Hepatic stellate cell (primary cell): Measurements from ENCODE around the gene FSTL5.
"Not testable (repeated sequence)": the region's sequence is repeated elsewhere in the genome, so short reads cannot be mapped to it uniquely, and the experiment has no call there.

Experiments used
- DNase-seq: peaks from one replicate; pipeline ENCODE4 v3.0.0; 2011; ENCODE audit warnings: low spot score

Gene FSTL5

DNA sequence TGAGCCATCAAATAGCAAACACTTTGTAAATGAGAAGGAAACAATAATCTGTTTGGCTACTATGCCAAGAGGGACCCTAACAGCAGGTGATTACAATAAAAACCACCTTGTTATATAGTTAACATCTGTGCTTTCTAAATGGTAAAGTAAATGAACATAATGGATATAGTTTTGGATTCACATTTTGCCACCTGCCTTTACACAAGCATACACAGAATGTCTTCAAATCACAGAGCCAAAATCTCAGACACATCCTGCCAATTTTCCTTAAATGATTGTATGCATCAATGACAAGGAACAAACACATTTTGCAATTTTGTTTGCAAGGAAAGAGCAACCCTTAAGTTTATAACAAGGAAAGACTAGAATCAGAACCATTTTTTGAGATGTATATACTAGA lies 334.2 kb downstream of the FSTL5 start:
- DNase-seq: no peak

DNA sequence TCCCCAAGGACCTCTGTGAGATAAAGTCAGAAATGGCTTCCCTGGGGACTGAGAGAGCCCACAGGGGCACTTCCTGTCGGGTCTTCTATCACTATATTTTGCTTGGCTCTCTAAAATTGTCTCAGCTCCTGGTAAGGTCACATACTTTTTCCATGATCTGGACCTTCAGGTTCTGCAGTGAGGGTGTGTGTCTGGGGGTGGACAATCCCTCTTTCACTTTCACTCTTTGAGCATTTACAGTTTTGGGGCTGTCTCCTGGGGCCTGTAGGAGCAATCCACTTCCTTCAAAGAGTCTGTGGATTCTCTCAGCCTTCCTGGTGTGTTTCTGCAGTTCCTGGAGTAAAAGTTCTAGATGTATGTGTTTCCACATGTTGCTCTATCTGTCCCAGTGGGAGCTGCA lies 335.7 kb downstream of the FSTL5 start:
- DNase-seq: no peak

- no peak for DNase-seq
These were observed 336.8 kb downstream of the FSTL5 start for GRCh38 chr4:161827013-161827412.

DNA sequence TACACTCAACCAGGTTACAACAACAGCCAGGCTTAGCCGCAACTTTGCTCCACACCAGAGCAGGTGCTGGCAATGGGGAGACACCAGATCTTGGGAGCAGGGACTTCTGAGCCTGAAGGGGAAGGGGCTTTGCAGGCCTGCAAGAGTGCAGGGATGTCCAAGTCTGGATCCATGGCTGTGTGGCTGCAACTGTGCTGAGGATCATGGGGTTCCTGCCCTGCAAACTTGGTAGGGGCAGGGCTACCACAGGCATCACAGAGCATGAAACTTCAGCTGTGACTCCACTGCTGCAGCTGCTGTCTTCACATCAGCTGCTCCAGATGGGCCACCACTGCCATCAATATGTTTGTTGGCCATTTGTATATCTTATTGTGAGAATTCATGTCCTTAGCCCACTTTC lies 340.4 kb downstream of the FSTL5 start:
- DNase-seq: no peak

DNA sequence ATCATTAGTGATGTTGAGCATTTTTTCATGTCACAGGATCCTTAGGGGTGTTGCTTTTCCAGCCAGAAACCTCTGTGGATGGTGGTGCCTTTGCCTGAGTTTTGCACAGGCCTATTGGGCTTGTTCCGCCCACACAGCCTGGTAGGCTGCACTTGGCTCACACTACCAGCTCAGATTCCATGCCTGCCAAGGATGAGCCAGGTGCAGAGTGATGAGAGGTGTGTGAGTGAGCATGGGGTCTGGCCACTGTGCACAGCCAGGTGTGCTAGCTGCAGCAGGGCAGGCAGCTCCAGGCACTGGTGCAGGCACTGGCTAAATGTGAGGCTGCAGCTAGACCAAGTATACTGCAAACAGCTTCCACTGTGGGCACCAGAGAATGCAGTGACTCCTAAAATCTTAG lies 341.6 kb downstream of the FSTL5 start:
- DNase-seq: no peak

DNA sequence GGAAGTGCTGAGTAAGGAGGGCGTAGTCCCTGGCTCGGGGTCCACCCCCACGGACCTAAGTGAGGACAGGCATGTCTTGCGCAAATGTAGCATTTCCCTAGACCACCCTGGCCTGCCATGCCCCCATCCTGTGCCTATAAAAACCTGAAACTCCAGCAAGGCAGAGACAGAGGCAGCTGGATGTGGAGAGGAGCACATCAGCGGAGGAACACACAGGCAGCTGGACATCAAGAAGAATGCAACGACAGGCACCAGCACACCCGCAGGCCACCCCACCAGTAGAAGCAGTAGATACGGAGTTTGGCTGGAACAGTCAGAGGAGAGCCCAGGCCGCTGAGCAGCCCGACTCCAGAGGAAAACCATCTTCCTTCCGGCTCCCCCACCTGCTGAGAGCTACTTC lies 345.9 kb downstream of the FSTL5 start:
- DNase-seq: no peak

DNA sequence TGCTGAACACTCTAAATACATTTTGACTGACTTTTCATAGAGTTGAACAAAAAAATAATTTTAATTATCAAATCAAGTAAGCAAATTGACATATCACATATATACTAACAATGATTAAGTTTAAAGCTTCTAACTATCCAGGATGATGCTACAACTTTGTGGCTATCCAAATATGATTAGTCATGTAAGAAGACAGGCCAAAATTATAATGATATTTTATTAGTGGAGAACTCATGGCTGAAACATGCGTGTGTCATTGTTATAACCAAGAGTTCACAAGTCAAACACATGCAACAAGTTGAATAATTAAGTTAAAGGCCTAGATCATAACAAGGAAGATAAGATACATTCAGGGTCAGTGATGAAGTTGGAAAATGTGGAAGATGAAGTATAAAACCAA lies 346.8 kb downstream of the FSTL5 start:
- no peak for DNase-seq

- DNase-seq: no peak
These were observed 348.0 kb downstream of the FSTL5 start for GRCh38 chr4:161815841-161816240.

- DNase-seq: no peak
These were observed 349.9 kb downstream of the FSTL5 start for GRCh38 chr4:161813889-161814288.

GRCh38 chr4:161813389-161813788 lies 350.4 kb downstream of the FSTL5 start:
- no peak for DNase-seq

- no peak for DNase-seq
These were observed 360.6 kb downstream of the FSTL5 start for GRCh38 chr4:161803171-161803570.

DNA sequence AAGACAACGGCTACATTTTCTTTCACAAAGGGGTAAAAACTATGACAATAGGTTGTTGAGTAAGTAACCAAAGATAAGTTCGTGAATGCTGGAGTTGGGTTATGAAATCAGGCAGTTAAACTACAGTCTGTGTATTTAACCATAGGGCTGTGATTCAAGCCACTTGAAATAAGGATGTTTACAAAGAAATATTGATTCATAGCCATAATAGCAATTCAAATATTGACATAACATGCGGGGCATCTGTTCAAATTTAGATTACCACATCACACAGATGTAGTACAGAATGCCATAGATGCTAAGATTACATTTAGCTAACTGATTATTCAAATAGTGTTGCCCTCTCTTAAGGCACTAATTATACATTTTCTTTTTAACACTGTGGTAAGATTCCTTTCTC lies 364.1 kb downstream of the FSTL5 start:
- DNase-seq: no peak

DNA sequence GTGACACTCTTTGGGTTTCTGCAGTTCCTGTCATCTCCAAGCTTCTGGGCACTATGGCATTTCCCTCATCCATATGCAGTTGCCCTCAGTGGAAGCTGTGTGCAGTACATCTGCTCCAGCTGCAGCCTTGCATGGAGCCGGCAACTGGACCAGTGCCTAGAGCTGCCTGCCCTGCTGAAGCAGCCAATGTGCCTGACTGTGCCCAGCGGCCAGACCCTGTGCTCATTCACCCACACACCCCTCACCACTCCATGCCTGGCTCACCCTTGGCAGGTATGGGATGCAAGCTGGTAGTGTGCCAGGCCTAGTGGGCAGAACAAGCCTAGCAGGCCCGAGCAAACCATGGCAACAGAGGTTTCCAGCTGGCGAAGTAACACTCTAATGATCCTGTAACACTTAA lies 370.8 kb downstream of the FSTL5 start:
- no peak for DNase-seq

DNA sequence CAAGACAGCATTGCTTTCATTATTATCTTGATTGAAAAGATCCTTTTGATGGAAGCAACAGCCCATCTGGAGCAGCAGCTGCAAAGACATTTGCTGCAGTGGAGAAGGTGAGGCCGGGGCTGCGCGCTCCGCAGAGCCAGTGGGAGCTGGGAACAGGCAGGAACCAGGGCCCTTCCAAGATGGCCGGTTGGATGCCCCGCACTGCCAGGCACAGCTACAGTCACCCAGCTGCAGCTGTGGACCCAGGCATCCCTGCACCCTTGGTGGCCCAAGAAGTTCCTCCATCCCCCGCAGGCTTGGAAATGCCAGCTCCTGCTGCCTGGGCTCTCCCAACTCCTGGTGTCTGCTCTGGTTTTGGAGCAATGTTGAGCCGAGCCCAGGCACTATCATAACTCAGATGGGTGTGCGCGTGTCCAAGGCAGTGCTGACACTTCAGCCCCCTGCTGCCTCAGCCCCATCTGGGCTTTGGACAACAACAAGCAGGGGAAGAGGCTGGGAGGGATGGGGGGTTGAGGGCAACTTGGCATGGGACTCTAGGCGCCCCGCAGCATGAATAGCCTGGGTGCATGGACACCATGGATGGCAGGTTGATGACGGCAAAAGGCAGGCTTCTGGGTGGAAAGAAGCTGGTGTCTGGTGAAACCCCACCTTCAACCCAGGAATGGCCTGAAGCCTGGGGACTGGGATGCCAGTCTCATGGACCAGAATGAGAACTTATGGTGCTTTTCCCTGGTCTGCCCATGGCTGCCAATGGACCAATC lies 371.8 kb downstream of the FSTL5 start:
- DNase-seq: no peak

DNA sequence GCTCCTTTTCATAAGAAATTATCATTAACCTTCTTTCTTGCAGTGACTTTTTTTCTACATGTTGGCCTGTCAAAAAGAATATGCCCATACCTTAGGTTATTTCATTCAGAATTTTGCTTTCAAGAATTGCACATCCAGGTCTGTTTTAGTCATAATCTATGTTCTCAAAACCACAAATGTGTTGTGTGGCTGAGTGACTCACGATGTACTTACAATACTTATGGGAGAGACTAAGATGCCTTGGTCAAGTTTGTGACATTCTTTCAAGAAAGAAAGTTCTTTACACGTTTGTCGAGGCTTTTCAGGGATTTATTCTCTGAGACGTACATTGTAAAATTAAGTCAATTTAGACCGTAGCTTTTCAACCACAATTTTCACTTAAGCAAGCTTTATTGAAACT lies 396.7 kb downstream of the FSTL5 start:
- no peak for DNase-seq

DNA sequence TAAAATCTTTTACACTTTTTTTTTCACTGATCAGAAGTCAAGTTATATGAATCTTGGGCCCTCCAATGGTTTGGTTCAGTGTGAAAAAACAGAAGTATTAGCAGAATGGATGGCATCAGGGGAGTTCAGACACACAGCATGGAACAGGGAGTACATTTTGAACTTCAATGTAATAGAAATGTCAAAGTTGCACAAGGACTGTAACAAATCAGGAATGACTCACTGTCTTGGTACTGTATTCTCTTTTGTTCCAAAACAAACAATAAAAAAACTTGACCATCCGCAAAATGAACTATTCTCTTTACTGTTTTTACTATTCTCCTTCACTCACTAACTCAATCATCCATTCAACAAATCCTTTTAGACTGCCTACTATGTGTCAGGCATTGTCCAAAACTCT lies 401.0 kb downstream of the FSTL5 start:
- DNase-seq: no peak

DNA sequence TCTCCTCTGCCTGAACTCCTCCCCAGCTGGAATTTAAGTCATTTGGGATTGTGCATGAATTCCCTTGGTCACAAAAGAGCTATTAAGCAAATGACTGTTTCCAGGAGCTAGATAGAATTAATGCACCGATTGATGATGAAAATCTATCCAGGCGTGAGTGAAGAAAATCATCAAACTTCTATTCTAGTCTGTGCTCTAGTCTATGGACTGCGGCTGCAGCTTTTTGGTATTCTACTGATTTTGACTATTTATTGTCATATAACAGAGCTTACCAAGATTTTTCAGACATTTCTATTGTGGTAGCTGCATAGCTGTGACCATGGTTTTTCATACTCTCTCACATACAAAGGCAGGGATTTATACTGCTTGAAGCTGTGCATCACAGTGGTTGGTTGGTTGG lies 403.8 kb downstream of the FSTL5 start:
- DNase-seq: no peak

- not testable (repeated sequence) for DNase-seq
These were observed 405.4 kb downstream of the FSTL5 start for GRCh38 chr4:161758412-161758811.

- no peak for DNase-seq
These were observed 434.9 kb downstream of the FSTL5 start for GRCh38 chr4:161728929-161729328.

- no peak for DNase-seq
These were observed 441.9 kb downstream of the FSTL5 start for GRCh38 chr4:161721947-161722346.

DNA sequence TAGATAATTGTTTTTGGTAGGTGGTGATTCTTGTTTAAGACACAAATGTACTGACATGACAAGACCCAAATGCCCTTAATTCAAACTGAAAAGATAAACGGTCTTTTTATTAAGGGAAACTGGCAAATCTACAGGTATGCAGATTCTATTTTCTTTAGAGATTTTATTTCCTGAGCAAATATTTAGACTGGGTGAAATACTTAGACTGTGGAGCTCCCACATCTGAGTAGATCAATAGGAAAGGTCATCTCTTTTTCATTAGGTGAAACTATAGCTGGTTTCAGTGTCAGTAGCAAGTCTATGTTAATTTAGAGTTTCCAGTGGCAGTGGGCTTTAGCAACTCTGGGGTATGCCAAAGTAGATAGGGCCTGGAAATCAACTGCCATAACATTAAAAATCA lies 446.7 kb downstream of the FSTL5 start:
- DNase-seq: no peak

DNA sequence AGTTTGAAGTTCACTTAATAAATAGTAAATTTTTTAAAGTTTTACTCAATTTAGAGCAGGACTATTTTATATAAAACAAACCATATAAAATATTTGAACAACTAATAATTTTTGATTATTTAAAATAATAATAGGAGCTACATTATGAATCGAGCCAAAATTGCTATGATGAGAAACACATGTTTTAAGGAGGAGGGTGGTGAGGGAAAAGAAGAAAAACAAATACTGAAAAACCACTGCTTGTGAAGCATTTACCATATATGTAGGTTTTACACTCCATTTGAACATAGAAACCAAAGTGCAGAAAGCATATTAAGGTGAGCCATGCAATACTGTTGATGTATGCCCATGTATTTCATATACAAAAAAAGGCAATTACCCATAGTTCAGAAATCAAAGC lies 448.9 kb downstream of the FSTL5 start:
- no peak for DNase-seq

DNA sequence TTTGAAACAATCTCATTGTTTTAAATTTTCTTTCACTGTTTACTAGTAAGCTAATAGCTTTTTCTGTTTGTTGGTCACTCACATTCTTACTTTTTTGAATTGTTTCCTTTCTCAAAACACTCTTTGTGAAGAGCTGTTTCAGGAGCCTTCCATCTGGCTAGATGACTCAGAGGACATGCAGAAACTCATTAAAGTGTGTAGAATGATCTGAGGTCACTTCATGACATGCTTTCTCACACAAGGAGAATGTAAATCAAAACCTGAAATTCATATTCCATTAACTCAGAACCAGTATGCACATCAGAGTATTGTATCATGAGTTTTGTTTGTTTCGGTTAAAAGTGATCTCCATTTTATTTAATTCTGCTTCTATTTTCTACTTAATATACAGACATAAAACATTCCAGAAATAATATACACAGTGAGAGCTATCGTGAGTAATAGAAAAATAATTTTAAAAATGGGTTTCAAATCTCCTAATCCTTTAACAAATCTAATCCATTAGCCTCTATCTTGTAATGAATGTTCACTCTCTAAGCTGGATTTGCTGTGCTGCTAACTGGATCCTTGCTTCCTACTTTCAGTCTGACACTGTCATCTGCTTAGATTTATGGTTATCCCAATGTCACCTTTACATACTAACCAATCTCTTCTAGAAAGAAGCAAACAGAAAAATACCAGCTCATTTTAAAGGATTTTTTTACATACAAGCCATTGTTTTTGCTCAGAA lies 449.6 kb downstream of the FSTL5 start:
- DNase-seq: no peak

- DNase-seq: no peak
These were observed 459.1 kb downstream of the FSTL5 start for GRCh38 chr4:161704653-161705052.
